GM21515 (cell line): ENCODE results near the gene MYZAP.

Experiments used
- ATAC-seq: cut with Tn5 transposase; IDR thresholded peaks from one replicate; pipeline ENCODE4 v1.9.1; 2021; ENCODE audit not compliant: unreplicated experiment

MYZAP gene

GRCh38 chr15:57591822-57592367 is at the start of gene MYZAP:
Gene MYZAP (plus strand): TSS chr15:57591904. CDS start chr15:57592035, 131 bp downstream.
- no peak for ATAC-seq

- no peak for ATAC-seq
Measured at GRCh38 chr15:57542505-57542817, 49.2 kb upstream of the MYZAP start.

GRCh38 chr15:57544848-57545480 is 46.7 kb upstream of the MYZAP start:
- no peak for ATAC-seq

- no peak for ATAC-seq
Measured at GRCh38 chr15:57545995-57546394, 45.7 kb upstream of the MYZAP start.

- ATAC-seq, result no peak
Measured at GRCh38 chr15:57547243-57547755, 44.4 kb upstream of the MYZAP start.

- no peak for ATAC-seq
Measured at GRCh38 chr15:57548351-57548750, 43.4 kb upstream of the MYZAP start.

- no peak for ATAC-seq
Measured at GRCh38 chr15:57548835-57549234, 42.9 kb upstream of the MYZAP start.

- no peak for ATAC-seq
Measured at GRCh38 chr15:57549935-57550334, 41.8 kb upstream of the MYZAP start.

GRCh38 chr15:57550640-57551039 is 41.1 kb upstream of the MYZAP start:
- no peak for ATAC-seq

- no peak for ATAC-seq
Measured at GRCh38 chr15:57551715-57552677, 39.7 kb upstream of the MYZAP start.

GRCh38 chr15:57552678-57553334 is 38.9 kb upstream of the MYZAP start:
- ATAC-seq, result no peak

- no peak for ATAC-seq
Measured at GRCh38 chr15:57553526-57553925, 38.2 kb upstream of the MYZAP start.

- no peak for ATAC-seq
Measured at GRCh38 chr15:57554063-57554811, 37.5 kb upstream of the MYZAP start.

- no peak for ATAC-seq
Measured at GRCh38 chr15:57554812-57555179, 36.9 kb upstream of the MYZAP start.

- ATAC-seq, result no peak
Measured at GRCh38 chr15:57555270-57555669, 36.4 kb upstream of the MYZAP start.

GRCh38 chr15:57556040-57556439 is 35.7 kb upstream of the MYZAP start:
- ATAC-seq, result no peak

GRCh38 chr15:57557267-57557666 is 34.4 kb upstream of the MYZAP start:
- ATAC-seq, result no peak

- no peak for ATAC-seq
Measured at GRCh38 chr15:57557810-57558209, 33.9 kb upstream of the MYZAP start.

GRCh38 chr15:57559875-57560274 is 31.8 kb upstream of the MYZAP start:
- peak; percentile 59 for ATAC-seq

- ATAC-seq, result peak; percentile 68
Measured at GRCh38 chr15:57561041-57561711, 30.5 kb upstream of the MYZAP start.
